Mucosa of rectum (tissue), 2 donors: ENCODE data around the gene SAE1.

ENCODE experiments used
- H3K27ac ChIP-seq, 2 donors: one replicate each; pipeline ENCODE4 v1.7.0; 2013; ENCODE audit warnings: inconsistent platforms in 2 of 2, low read depth in 2 of 2, low read length in 2 of 2
- H3K27me3 ChIP-seq, 2 donors: one replicate each; pipeline ENCODE4 v1.7.0; 2013; ENCODE audit warnings: low read length in 2 of 2; ENCODE audit not compliant: control insufficient read depth in 2 of 2, insufficient read depth in 2 of 2
- H3K36me3 ChIP-seq, 2 donors: one replicate each; pipeline ENCODE4 v1.7.0; 2013; ENCODE audit warnings: low read length in 2 of 2; ENCODE audit not compliant: control insufficient read depth in 2 of 2, insufficient read depth in 2 of 2
- H3K4me1 ChIP-seq, 2 donors: one replicate each; pipeline ENCODE4 v1.7.0; 2013; ENCODE audit warnings: low read length in 2 of 2, mild to moderate bottlenecking in 1 of 2; ENCODE audit not compliant: control insufficient read depth in 2 of 2, insufficient read depth in 2 of 2
- H3K4me3 ChIP-seq, 2 donors: one replicate each; pipeline ENCODE4 v1.7.0; 2013; ENCODE audit warnings: low read length in 2 of 2
- H3K9ac ChIP-seq, 2 donors: one replicate each; pipeline ENCODE4 v1.7.0; 2013; ENCODE audit warnings: low read length in 2 of 2, low read depth in 1 of 2, mild to moderate bottlenecking in 1 of 2
- H3K9me3 ChIP-seq, 2 donors: one replicate each; pipeline ENCODE4 v1.7.0; 2013; ENCODE audit warnings: low read length in 2 of 2; ENCODE audit not compliant: control insufficient read depth in 2 of 2
- donor health status: healthy.
- donor health status: Normal muscosa, but diverticular disease.

The SAE1 gene

GRCh38 chr19:47236072-47236675, 105.5 kb downstream of the SAE1 start:
- H3K27ac ChIP-seq = no peak overlapping the region
- no peak overlapping the region for H3K9ac ChIP-seq
- no peaks in the 10 kb centered on the region for H3K9me3 ChIP-seq
- no peak overlapping the region for H3K4me3 ChIP-seq
- H3K36me3 ChIP-seq = no peaks in the 10 kb centered on the region
- peaks cover 14 to 25% of the 10 kb centered on the region in 2 donors for H3K4me1 ChIP-seq
- H3K27me3 ChIP-seq = peaks cover 15 to 17% of the 10 kb centered on the region in 2 donors

DNA sequence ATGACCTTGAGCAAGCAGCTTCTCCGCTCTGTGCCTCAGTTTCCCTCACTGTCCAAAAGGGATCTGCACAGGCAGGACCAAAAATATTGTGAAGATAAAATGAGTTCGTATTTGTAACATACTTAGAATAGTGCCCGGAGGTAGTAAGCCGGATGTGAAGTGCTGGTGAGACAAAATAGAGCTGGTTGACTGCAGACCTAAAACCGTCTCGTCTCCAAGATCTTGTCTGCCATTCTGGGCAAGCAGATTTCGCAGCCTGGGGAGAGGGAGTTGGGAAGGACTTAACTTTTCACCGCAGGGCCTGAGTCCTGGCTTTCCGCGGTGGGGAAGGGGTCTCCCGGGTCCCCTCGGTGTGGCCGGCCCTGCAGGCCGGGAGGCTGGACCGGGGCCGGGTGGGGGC, 108.5 kb downstream of the SAE1 start:
- H3K36me3 ChIP-seq = no peaks in the 10 kb centered on the region
- no peaks in the 10 kb centered on the region for H3K9me3 ChIP-seq
- H3K4me1 ChIP-seq = peaks cover 12 to 30% of the 10 kb centered on the region in 2 donors
- H3K27ac ChIP-seq = no peak overlapping the region
- peaks cover 25 to 27% of the 10 kb centered on the region in 2 donors for H3K27me3 ChIP-seq
- no peak overlapping the region for H3K9ac ChIP-seq
- H3K4me3 ChIP-seq = peak overlapping the region in 1 of 2 donors; percentile 2

DNA sequence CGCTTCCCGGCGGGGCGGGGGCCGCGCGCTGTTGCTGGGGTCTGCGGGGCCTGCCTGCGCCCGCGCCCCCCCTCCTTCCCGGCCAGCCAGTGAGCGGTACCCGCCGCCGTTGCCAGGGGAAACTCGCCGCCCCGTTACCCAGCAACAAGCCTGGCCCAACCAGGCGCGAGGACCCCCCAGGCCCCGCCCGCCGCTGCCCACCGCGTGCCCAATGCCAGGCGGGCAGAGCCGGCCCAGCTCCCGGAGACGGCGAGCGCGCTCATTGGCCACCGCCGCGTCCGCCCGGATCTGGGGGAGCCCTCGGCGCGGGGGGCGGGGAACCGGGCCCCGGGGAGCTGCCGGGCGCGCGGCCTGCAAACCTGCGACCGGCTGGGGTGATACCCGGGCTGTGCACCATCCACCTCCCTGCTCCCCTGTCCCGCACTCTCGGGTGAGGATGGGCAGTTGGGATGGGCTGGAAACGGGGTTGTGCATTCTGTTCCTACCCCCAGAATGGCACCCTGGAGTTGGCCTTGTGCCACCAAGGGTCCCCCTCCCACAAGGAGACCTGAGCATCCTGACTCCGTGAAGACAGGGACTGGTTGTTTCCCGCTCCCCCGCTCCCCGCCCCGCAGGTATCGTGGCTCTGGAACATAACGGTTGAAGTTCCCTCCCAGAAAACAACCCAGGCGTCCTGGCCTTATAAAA, 109.1 kb downstream of the SAE1 start:
- Histone ChIP-seq H3K27ac (no peak overlapping the region), H3K9me3 (no peaks in the 10 kb centered on the region), H3K4me1 (peaks cover 12 to 33% of the 10 kb centered on the region in 2 donors), H3K9ac (no peak overlapping the region), H3K27me3 (peaks cover 25 to 27% of the 10 kb centered on the region in 2 donors), H3K4me3 (no peak overlapping the region), H3K36me3 (no peaks in the 10 kb centered on the region)

DNA sequence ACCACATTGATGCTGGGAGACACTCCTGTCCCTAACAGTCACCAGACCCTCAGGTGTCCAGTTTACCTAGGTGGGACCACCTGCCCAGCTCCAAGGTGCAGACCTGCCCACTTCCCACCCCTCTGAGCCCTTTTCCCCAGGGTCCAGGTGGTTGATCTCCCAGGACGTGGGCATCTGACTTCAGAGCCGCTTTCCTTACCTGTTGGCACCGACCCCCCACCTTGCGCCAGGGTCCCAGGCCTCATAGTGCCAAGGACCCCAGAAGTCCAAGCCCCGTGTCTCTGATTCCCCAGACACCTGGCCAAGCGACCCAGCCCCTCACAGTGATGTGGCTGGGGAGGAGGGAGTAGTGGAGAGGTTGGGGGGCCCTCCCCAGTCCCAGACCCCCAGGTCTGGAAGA, 109.9 kb downstream of the SAE1 start:
- Histone ChIP-seq H3K27ac (no peak overlapping the region), H3K4me3 (no peak overlapping the region), H3K4me1 (peaks cover 12 to 33% of the 10 kb centered on the region in 2 donors), H3K9me3 (no peaks in the 10 kb centered on the region), H3K27me3 (peaks cover 25 to 27% of the 10 kb centered on the region in 2 donors), H3K9ac (no peak overlapping the region), H3K36me3 (no peaks in the 10 kb centered on the region)

GRCh38 chr19:47240996-47241918, 110.6 kb downstream of the SAE1 start:
- Histone ChIP-seq H3K9ac (peak overlapping the region in 1 of 2 donors; percentile 24), H3K36me3 (no peaks in the 10 kb centered on the region), H3K9me3 (no peaks in the 10 kb centered on the region), H3K4me1 (peaks cover 12 to 33% of the 10 kb centered on the region in 2 donors), H3K27me3 (peaks cover 25 to 27% of the 10 kb centered on the region in 2 donors), H3K4me3 (no peak overlapping the region), H3K27ac (no peak overlapping the region)

GRCh38 chr19:47241919-47242577, 111.4 kb downstream of the SAE1 start:
- H3K27ac ChIP-seq = no peak overlapping the region
- H3K27me3 ChIP-seq = peaks cover 25 to 27% of the 10 kb centered on the region in 2 donors
- no peaks in the 10 kb centered on the region for H3K9me3 ChIP-seq
- no peaks in the 10 kb centered on the region for H3K36me3 ChIP-seq
- peaks cover 12 to 33% of the 10 kb centered on the region in 2 donors for H3K4me1 ChIP-seq
- no peak overlapping the region for H3K9ac ChIP-seq
- H3K4me3 ChIP-seq = no peak overlapping the region

DNA sequence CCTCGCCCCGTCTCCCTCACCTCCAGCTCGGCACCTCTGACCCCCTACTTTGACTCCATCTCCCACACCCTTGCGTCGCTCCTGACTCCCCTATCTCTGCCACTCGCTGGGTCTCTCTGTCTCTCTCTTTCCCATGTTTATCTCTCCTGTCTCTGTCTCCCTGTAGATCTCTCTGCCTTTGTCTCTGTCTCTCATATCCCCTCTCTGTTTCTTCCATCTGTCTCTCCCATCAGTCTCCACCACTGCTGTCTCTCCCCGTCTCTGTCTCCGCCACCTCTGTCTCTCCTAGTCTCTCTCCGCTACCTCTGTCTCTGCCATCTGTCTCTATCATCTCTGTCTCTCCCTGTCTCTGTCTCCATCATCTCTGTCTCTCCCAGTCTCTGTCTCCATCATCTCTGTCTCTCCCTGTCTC, 112.7 kb downstream of the SAE1 start:
- H3K4me3 ChIP-seq = peak overlapping the region; percentile 46 to 65

DNA sequence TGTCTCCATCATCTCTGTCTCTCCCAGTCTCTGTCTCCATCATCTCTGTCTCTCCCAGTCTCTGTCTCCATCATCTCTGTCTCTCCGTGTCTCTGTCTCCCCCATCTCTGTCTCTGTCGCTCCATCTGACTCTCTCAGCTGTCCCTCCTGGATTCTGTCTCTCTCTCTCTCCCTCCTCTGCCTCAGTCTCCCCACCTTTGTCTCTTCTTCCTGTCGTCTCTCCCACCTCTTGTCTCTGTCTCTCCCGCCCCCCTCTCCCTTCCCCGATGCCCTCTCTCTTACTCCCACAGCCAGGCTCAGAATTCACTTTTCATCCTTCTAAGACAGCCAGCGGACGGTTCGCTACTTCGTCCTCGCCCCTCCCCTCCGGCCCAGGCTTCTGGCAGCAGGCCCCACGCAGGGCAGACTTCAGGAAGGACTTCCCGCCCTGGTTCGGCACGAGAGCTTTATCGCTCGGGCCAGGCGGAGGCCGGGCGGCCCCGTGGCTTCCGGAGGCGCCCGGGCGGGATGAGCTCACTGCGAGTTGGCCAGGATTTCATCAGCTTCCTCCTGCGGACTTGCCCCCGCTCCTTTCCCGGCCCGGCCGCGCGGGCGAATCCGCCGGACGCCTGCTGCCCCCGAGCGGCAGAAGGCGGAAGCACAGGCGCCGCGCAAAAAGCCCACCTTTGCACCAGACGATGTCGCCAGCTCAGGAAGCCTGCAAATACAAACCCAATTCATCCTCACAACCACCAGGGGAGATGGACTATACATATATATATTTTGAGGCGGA, 113.3 kb downstream of the SAE1 start:
- Histone ChIP-seq H3K27me3 (peaks cover 21 to 24% of the 10 kb centered on the region in 2 donors), H3K9ac (peak overlapping the region; percentile 38 to 81), H3K4me3 (peak overlapping the region; percentile 46 to 65), H3K27ac (peak overlapping the region; percentile 64 to 80), H3K4me1 (peaks cover 12 to 32% of the 10 kb centered on the region in 2 donors), H3K9me3 (no peaks in the 10 kb centered on the region), H3K36me3 (no peaks in the 10 kb centered on the region)

More for the DNA sequence above, 112.7 kb downstream of the SAE1 start:
- H3K9me3 ChIP-seq = no peaks in the 10 kb centered on the region
- H3K36me3 ChIP-seq = no peaks in the 10 kb centered on the region
- peaks cover 12 to 33% of the 10 kb centered on the region in 2 donors for H3K4me1 ChIP-seq
- no peak overlapping the region for H3K9ac ChIP-seq
- peak overlapping the region in 1 of 2 donors; percentile 80 for H3K27ac ChIP-seq
- H3K27me3 ChIP-seq = peaks cover 25 to 27% of the 10 kb centered on the region in 2 donors

GRCh38 chr19:47247308-47247990, 116.8 kb downstream of the SAE1 start:
- Histone ChIP-seq H3K4me3 (no peak overlapping the region), H3K27me3 (no peaks in the 10 kb centered on the region), H3K4me1 (peaks cover 12 to 15% of the 10 kb centered on the region in 2 donors), H3K9ac (no peak overlapping the region), H3K36me3 (no peaks in the 10 kb centered on the region), H3K9me3 (no peaks in the 10 kb centered on the region), H3K27ac (no peak overlapping the region)
